Spinal cord (tissue), 10 donors: Measurements from ENCODE around the gene HDAC6. TPM values are rescaled to one million over a fixed set of nuclear protein-coding genes. Genes with fewer than 3 reads are reported as not detected.
A peak's percentile ranks its signal among the peaks of the same experiment; 100 is the strongest.

Experiments used
- DNase-seq, 6 donors: peaks; one replicate each; pipeline versions ENCODE4 v3.0.0 to v3.0.0-alpha.2; 2013 to 2015; ENCODE audit warnings: low spot score in 6 of 6, low read depth in 4 of 6
- H3K27ac ChIP-seq: one replicate; pipeline ENCODE4 v1.5.1; 2013; ENCODE audit warnings: low read depth, low read length, control low read depth
- H3K27me3 ChIP-seq: one replicate; pipeline ENCODE4 v1.6.1; 2013; ENCODE audit warnings: low read length; ENCODE audit not compliant: control insufficient read depth, insufficient read depth
- H3K36me3 ChIP-seq: one replicate; pipeline ENCODE4 v1.6.1; 2013; ENCODE audit warnings: low read length; ENCODE audit not compliant: control insufficient read depth, insufficient read depth
- H3K4me1 ChIP-seq: one replicate; pipeline ENCODE4 v1.6.1; 2013; ENCODE audit warnings: low read length; ENCODE audit not compliant: control insufficient read depth, insufficient read depth
- H3K4me3 ChIP-seq: one replicate; pipeline ENCODE4 v1.5.1; 2013; ENCODE audit warnings: low read depth, low read length, control low read depth
- H3K9me3 ChIP-seq: one replicate; pipeline ENCODE4 v1.6.1; 2013; ENCODE audit warnings: low read length; ENCODE audit not compliant: control insufficient read depth, insufficient read depth
- WGBS: methylation state at CpG from one replicate; pipeline ENCODE4 v1.1.5; 2013; ENCODE audit warnings: missing lambda C conversion rate; ENCODE audit not compliant: insufficient coverage; 5-methylcytosine and 5-hydroxymethylcytosine counted together
- polyA plus RNA-seq, 2 donors: library from polyadenylated mRNA; unstranded; fragments of 120-200 nt; gene quantifications; one replicate each; pipeline ENCODE4 v1.2.1, GENCODE V29; 2013; ENCODE audit not compliant: insufficient read length in 2 of 2
- total RNA-seq, 2 donors: library from RNA; depleted of rRNA in 1 of 2; stranded (reverse); fragments of 120-200 nt in 1 of 2; fragments of >200 nt in 1 of 2; gene quantifications; one replicate each; pipeline versions ENCODE4 v1.2.3 to v1.2.4, GENCODE V29; 2013 to 2014
- donor health status: healthy.

HDAC6 gene
- total and polyA plus RNA-seq, 4 donors, result 63.9 to 194 (median 145) TPM

DNA sequence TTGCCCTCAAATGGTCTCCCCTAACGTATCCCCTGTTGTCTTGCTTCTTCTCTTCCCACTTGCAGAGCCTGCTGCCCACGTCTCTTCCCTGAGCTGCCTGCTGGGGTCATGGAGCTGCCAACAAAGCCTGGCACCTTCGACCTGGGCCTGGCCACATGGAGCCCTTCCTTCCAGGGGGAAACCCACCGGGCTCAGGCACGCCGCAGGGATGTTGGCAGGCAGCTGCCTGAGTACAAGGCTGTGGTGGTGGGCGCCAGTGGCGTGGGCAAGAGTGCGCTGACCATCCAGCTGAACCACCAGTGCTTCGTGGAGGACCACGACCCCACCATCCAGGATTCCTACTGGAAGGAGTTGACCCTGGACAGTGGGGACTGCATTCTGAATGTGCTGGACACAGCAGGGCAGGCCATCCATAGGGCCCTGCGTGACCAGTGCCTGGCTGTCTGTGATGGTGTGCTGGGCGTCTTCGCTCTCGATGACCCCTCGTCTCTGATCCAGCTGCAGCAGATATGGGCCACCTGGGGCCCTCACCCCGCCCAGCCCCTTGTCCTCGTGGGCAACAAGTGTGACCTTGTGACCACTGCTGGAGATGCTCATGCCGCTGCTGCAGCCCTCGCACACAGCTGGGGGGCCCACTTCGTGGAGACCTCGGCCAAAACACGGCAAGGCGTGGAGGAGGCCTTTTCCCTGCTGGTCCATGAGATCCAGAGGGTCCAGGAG is 27.3 kb downstream of the HDAC6 start:
- Histone ChIP-seq H3K4me3 (no peak overlapping the region), H3K27me3 (peaks cover 3% of the 10 kb centered on the region), H3K4me1 (peaks cover 3% of the 10 kb centered on the region), H3K9me3 (peaks cover 2% of the 10 kb centered on the region), H3K36me3 (peaks cover 39% of the 10 kb centered on the region), H3K27ac (no peak overlapping the region)
- WGBS, result 76% methylated on average over 24 of the region's 24 CpGs
- DNase-seq, result no peak

DNA sequence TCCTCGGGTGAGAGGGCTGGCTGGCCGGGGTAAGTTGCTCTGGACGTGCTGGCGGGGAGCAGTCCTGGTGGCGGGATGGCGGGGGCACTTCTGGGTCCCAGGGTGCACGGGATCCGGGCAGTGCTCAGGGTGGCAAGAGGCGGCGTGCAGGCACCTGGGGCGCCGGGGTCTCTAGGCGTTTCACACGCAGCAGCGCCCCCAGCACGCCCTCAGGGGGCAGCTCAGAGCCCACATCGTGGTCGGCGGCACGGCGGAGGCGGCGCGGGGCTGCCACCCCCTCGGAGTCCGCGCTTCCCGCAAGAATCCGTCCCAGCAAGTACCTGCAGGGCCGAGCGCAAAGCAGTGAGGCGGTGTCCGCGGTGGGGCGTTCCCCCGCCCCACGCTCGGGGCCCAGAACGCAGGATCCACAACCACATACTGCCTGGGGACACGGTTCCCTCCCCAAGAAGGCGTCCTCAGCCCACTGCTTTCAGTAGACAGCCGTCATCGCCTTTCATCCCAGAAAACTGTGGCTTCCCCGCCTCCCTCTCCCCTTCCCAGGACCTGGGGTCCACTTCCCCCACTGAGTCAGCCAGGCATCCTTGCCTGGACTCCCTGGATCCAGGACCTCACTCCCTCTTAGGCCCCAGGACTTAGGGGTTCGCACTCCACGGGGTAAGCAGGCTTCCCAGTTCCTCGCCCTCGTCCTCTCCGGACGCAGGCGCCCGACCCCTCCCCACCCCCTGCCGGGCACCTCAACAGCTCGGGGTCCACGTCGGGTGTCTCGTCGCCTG is 29.5 kb downstream of the HDAC6 start:
- DNase-seq, result no peak
- no peak overlapping the region for H3K27ac ChIP-seq
- WGBS, result 40% methylated on average over 58 of the region's 58 CpGs
- H3K9me3 ChIP-seq, result no peaks in the 10 kb centered on the region
- no peak overlapping the region for H3K4me3 ChIP-seq
- peaks cover 5% of the 10 kb centered on the region for H3K27me3 ChIP-seq
- peaks cover 7% of the 10 kb centered on the region for H3K4me1 ChIP-seq
- H3K36me3 ChIP-seq, result peaks cover 28% of the 10 kb centered on the region

GRCh38 chrX:48831909-48832291 is 30.0 kb downstream of the HDAC6 start:
- Histone ChIP-seq H3K4me1 (peaks cover 7% of the 10 kb centered on the region), H3K27me3 (peaks cover 5% of the 10 kb centered on the region), H3K36me3 (peaks cover 24% of the 10 kb centered on the region), H3K27ac (no peak overlapping the region), H3K9me3 (no peaks in the 10 kb centered on the region), H3K4me3 (no peak overlapping the region)
- DNase-seq, result no peak
- 23% methylated on average over 57 of the region's 57 CpGs for WGBS

GRCh38 chrX:48833542-48834138 is 31.8 kb downstream of the HDAC6 start:
- Histone ChIP-seq H3K27me3 (peaks cover 5% of the 10 kb centered on the region), H3K4me1 (peaks cover 7% of the 10 kb centered on the region), H3K36me3 (peaks cover 21% of the 10 kb centered on the region), H3K27ac (no peak overlapping the region), H3K4me3 (peak overlapping the region; percentile 34), H3K9me3 (no peaks in the 10 kb centered on the region)
- 18% methylated on average over 2 of the region's 9 CpGs for WGBS
- peak in 2 of 6 donors; percentile 27 to 65 for DNase-seq

- H3K27ac ChIP-seq, result no peak overlapping the region
- H3K27me3 ChIP-seq, result peaks cover 5% of the 10 kb centered on the region
- H3K4me3 ChIP-seq, result peak overlapping the region; percentile 34
These were observed 32.5 kb downstream of the HDAC6 start for GRCh38 chrX:48834383-48834709.

GRCh38 chrX:48835524-48836329 is 33.9 kb downstream of the HDAC6 start, which contains the start of gene PCSK1N:
Gene PCSK1N (minus strand): TSS chrX:48835610. CDS start chrX:48835532, 78 bp downstream.
- H3K9me3 ChIP-seq, result no peaks in the 10 kb centered on the region
- peak within 1 kb of the TSS; percentile 34 for H3K4me3 ChIP-seq
- H3K4me1 ChIP-seq, result peaks cover 7% of the 10 kb centered on the region
- WGBS, result 30% methylated on average over 16 of the region's 35 CpGs
- H3K36me3 ChIP-seq, result peaks cover 10% of the 10 kb centered on the region
- H3K27ac ChIP-seq, result no peak within 1 kb of the TSS
- peak in 5 of 6 donors; percentile 31 to 93 (median 32) for DNase-seq
- peaks cover 5% of the 10 kb centered on the region for H3K27me3 ChIP-seq

More at GRCh38 chrX:48834383-48834709, 32.5 kb downstream of the HDAC6 start:
- no peaks in the 10 kb centered on the region for H3K9me3 ChIP-seq
- peak in 1 of 6 donors; percentile 75 for DNase-seq
- 28% methylated on average over 5 of the region's 7 CpGs for WGBS
- H3K36me3 ChIP-seq, result peaks cover 16% of the 10 kb centered on the region
- H3K4me1 ChIP-seq, result peaks cover 7% of the 10 kb centered on the region

DNA sequence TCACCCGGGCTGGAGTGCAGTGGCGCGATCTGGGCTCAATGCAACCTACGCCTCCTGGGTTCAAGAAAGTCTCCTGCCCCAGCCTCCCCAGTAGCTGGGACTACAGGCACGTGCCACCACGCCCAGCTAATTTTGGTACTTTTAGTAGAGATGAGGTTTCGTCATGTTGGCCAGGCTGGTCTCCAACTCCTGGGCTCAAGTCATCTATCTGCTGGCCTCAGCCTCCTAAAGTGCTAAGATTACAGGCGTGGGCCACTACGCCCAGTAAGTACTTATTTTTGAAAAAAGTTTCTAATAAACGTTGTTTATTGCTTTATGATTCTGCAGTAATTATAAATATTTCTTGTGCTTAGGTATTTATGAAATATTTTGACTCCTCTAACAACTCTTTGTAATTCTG is 37.8 kb downstream of the HDAC6 start:
- Histone ChIP-seq H3K9me3 (no peaks in the 10 kb centered on the region), H3K4me3 (no peak overlapping the region), H3K27me3 (no peaks in the 10 kb centered on the region), H3K27ac (no peak overlapping the region), H3K4me1 (peaks cover 4% of the 10 kb centered on the region), H3K36me3 (no peaks in the 10 kb centered on the region)
- WGBS, result 79% methylated on average over 6 of the region's 10 CpGs
- no peak for DNase-seq

DNA sequence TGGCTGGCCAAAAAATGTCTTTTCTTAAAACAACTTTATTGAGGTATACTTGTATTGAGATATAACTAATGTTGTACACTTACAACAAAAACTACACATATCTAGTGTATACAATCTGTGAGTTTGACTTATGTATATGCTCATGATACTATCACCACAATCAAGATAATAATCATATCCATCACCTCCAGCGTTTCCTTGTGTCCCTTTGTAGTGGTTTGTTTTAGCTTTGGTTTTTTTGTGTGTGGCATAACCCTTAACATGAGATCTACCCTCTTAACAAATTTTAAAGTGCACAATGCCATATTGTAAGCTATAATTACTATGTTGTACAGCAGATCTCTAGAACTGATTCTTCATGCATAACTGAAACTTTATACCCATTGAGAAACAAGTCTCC is 47.0 kb downstream of the HDAC6 start:
- H3K36me3 ChIP-seq, result no peaks in the 10 kb centered on the region
- no peak overlapping the region for H3K27ac ChIP-seq
- no CpG with 5 or more reads among the region's 1 CpG for WGBS
- H3K4me3 ChIP-seq, result no peak overlapping the region
- H3K9me3 ChIP-seq, result no peaks in the 10 kb centered on the region
- no peaks in the 10 kb centered on the region for H3K27me3 ChIP-seq
- DNase-seq, result no peak
- H3K4me1 ChIP-seq, result no peaks in the 10 kb centered on the region

GRCh38 chrX:48852857-48853256 is 51.0 kb downstream of the HDAC6 start:
- Histone ChIP-seq H3K9me3 (no peaks in the 10 kb centered on the region), H3K27ac (no peak overlapping the region), H3K4me1 (no peaks in the 10 kb centered on the region), H3K4me3 (no peak overlapping the region), H3K27me3 (no peaks in the 10 kb centered on the region), H3K36me3 (no peaks in the 10 kb centered on the region)
- DNase-seq, result no peak
- WGBS, result 68% methylated on average over 7 of the region's 7 CpGs
